Measurements from ENCODE around the gene ARHGEF38.
A peak's percentile ranks its signal among the peaks of the same experiment; 100 is the strongest.
"Not testable (repeated sequence)": the region's sequence is repeated elsewhere in the genome, so short reads cannot be mapped to it uniquely, and the experiment has no call there.

Gene ARHGEF38

GRCh38 chr4:105715692-105716278, 163.4 kb downstream of the ARHGEF38 start:
- DNase-seq, result peak; percentile 33

- no peak for DNase-seq
These were observed 166.8 kb downstream of the ARHGEF38 start for GRCh38 chr4:105719204-105719603.

- DNase-seq, result no peak
These were observed 173.2 kb downstream of the ARHGEF38 start for GRCh38 chr4:105725623-105726022.

- not testable (repeated sequence) for DNase-seq
These were observed 177.5 kb downstream of the ARHGEF38 start for GRCh38 chr4:105729895-105730294.

All from NCI-H1105 treated with DMSO at 0.1 percent for 48 hours (cell line).